Measurements from ENCODE around the gene ZNF830. TPM values are rescaled to one million over a fixed set of nuclear protein-coding genes. Genes with fewer than 3 reads are reported as not detected.
"Not testable (repeated sequence)": the region's sequence is repeated elsewhere in the genome, so short reads cannot be mapped to it uniquely, and the experiment has no call there.

The ZNF830 gene
- total and polyA plus RNA-seq, 9 of the 15 experiments (the other 6 are each of a cell fraction or from before 2014, with no cell fraction given), result 13.1 to 28.7 (median 21.7) TPM

DNA sequence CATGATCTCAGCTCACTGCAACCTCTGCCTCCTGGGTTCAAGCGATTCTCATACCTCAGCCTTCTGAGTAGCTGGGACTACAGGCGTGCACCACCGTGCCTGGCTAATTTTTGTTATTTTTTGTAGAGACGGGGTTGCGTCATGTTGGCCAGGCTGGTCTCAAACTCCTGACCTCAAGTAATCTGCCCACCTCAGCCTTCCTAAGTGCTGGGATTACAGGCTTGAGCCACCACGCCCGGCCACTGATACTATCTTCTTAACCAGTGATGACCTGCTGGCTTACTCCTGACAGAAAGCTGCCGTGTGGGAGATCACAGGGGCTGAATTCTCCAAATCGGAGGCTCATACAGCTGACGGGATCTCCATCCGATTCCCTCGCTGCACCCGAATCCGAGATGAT, 39.6 kb downstream of the ZNF830 start (continued):
- TF ChIP-seq, protein P1, sequence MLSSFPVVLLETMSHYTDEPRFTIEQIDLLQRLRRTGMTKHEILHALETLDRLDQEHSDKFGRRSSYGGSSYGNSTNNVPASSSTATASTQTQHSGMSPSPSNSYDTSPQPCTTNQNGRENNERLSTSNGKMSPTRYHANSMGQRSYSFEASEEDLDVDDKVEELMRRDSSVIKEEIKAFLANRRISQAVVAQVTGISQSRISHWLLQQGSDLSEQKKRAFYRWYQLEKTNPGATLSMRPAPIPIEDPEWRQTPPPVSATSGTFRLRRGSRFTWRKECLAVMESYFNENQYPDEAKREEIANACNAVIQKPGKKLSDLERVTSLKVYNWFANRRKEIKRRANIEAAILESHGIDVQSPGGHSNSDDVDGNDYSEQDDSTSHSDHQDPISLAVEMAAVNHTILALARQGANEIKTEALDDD (IDR thresholded peaks at IDR 0.05), result peak; percentile 93
- TF ChIP-seq ARID1B (IDR thresholded peaks at IDR 0.05) (peak; percentile 62), CEBPB (tag; IDR thresholded peaks at IDR 0.05) (peak; percentile 88), ESRRA (IDR thresholded peaks at IDR 0.05; ENCODE audit: borderline replicate concordance, low read depth) (0 out of 2 replicates have a peak, but pooled peaks have one; percentile 17), CBFA2T3 (IDR thresholded peaks at IDR 0.05) (peak; percentile 51), JUND (IDR thresholded peaks at IDR 0.05; ENCODE audit: borderline replicate concordance, low read depth, low read length) (peak; percentile 41; the same call in 1 of the 2 replicates)
- TF ChIP-seq JUND (tag; IDR thresholded peaks at IDR 0.05; ENCODE audit: borderline replicate concordance, low read depth, low read length), result not testable (repeated sequence)

DNA sequence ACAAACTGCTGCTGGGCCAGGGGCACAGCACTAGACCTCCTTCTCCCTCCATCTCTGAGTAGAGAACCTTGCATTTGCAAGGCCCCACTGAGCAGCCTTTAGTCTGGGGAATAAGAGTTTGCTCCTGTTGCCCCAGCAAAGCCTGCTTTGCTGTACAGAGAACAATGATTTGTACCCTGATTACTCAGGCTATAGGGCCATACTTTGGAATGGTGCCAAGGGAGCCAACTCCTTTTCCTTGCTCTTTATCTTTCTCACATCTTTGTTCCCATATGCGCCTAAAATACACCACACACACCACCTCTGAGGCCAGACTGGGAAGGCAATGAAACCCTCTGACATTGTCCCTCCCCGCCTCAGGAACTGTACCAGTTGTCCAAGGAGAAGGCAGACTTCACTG, 40.2 kb downstream of the ZNF830 start:
- Histone ChIP-seq H3K79me2 (ENCODE audit: control insufficient read depth, insufficient read depth, low read length) (no peaks in the 10 kb centered on the region), H2AFZ (ENCODE audit: low read depth, low read length) (no peak overlapping the region), H3K4me3 (no peak overlapping the region), H3K4me1 (replicated peaks in 1 of 2; ENCODE audit: control insufficient read depth in 2 of 2, insufficient read depth in 2 of 2, low read length in 2 of 2) (peaks cover 3 to 11% of the 10 kb centered on the region in 2 experiments; a peak in 3 of 5 replicates), H4K20me1 (replicated peaks; ENCODE audit: control insufficient read depth, insufficient read depth, low read length) (no peaks in the 10 kb centered on the region), H3K4me2 (ENCODE audit: insufficient read depth, low read length) (no peak overlapping the region), H3K9me1 (ENCODE audit: control insufficient read depth, insufficient read depth, low read length) (no peaks in the 10 kb centered on the region), H3K27ac (ENCODE audit: extremely low read depth, low read depth, low read length) (no peak overlapping the region), H3K36me3 (ENCODE audit: control insufficient read depth, insufficient read depth, low read length) (peaks cover 89% of the 10 kb centered on the region), H3K27me3 (ENCODE audit: control insufficient read depth in 2 of 2, insufficient read depth in 2 of 2, low read length in 2 of 2) (no peaks in the 10 kb centered on the region), H3K9ac (ENCODE audit: insufficient read depth in 1 of 2, low read depth in 2 of 2, low read length in 2 of 2) (peak overlapping the region in 1 of 2 experiments; percentile 51; a peak in 1 of 4 replicates), H3K9me3 (replicated peaks; ENCODE audit: control insufficient read depth, insufficient read depth, low read depth, low read length) (no peaks in the 10 kb centered on the region)
- no peak for TF ChIP-seq ZNF764 (CRISPR knock-in tag; IDR thresholded peaks at IDR 0.05; ENCODE audit: low read depth)
- peak; percentile 84 for TF ChIP-seq NFIC (IDR thresholded peaks at IDR 0.05)
- TF ChIP-seq XRCC5 (IDR thresholded peaks at IDR 0.05; ENCODE audit: low read depth, low read length), result no peak
- TF ChIP-seq ZNF431 (CRISPR knock-in tag; IDR thresholded peaks at IDR 0.05), result no peak
- TF ChIP-seq, protein P2, sequence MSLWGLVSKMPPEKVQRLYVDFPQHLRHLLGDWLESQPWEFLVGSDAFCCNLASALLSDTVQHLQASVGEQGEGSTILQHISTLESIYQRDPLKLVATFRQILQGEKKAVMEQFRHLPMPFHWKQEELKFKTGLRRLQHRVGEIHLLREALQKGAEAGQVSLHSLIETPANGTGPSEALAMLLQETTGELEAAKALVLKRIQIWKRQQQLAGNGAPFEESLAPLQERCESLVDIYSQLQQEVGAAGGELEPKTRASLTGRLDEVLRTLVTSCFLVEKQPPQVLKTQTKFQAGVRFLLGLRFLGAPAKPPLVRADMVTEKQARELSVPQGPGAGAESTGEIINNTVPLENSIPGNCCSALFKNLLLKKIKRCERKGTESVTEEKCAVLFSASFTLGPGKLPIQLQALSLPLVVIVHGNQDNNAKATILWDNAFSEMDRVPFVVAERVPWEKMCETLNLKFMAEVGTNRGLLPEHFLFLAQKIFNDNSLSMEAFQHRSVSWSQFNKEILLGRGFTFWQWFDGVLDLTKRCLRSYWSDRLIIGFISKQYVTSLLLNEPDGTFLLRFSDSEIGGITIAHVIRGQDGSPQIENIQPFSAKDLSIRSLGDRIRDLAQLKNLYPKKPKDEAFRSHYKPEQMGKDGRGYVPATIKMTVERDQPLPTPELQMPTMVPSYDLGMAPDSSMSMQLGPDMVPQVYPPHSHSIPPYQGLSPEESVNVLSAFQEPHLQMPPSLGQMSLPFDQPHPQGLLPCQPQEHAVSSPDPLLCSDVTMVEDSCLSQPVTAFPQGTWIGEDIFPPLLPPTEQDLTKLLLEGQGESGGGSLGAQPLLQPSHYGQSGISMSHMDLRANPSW (CRISPR knock-in tag; IDR thresholded peaks at IDR 0.05), result no peak
- no peak for TF ChIP-seq ZNF41 (CRISPR knock-in tag; conservative IDR thresholded peaks at IDR 0.05)
- no peak for TF ChIP-seq POU5F1 (IDR thresholded peaks at IDR 0.05; ENCODE audit: borderline replicate concordance, low read depth, low read length, partially characterized antibody)
- ChIA-PET POLR2A (interaction anchor here (0.6 to 2.7 kb wide), 4 partner anchors 15 to 122 kb away, joined by 3 to 8 read pairs (median 4); partner anchors contain the start of gene LIG3), CTCF (ENCODE audit: low intra/inter-chr PET ratio) (no interaction called here)
- DNase-seq (ENCODE audit: extremely low read depth in 1 of 4, low spot score in 3 of 4) (no peak), FAIRE-seq (no peak), ATAC-seq (no peak)
- in situ Hi-C loops (cut with MboI), result no loop called here
- no TSS peak for BruUV-seq (replicated peaks)
- 70% methylated on average over 2 of the region's 2 CpGs for WGBS (ENCODE audit: insufficient coverage, low coverage, missing lambda C conversion rate)
- intact Hi-C loops (cut with micrococcal nuclease), result no loop called here

Data from K562 (cell line).